Body of pancreas (tissue), 4 donors: Measurements from ENCODE around the gene CENPU.

Experiments
- POLR2A ChIP-seq, 3 donors: fragments of 450-650 bp; IDR thresholded peaks; one replicate each; pipeline ENCODE4 v1.6.1; 2016; ENCODE audit warnings: antibody characterized with exemption in 3 of 3, mild to moderate bottlenecking in 2 of 3
- TF ChIP-seq, protein P1 (sequence below), 7 experiments: fragments of 450-650 bp in 4 of 7; fragments of 200-600 bp in 3 of 7; sonication (generic) in 3 of 7; IDR thresholded peaks; one replicate each; pipeline ENCODE4 v1.5.1; 2016 to 2019; ENCODE audit warnings: antibody characterized with exemption in 7 of 7

DNA sequence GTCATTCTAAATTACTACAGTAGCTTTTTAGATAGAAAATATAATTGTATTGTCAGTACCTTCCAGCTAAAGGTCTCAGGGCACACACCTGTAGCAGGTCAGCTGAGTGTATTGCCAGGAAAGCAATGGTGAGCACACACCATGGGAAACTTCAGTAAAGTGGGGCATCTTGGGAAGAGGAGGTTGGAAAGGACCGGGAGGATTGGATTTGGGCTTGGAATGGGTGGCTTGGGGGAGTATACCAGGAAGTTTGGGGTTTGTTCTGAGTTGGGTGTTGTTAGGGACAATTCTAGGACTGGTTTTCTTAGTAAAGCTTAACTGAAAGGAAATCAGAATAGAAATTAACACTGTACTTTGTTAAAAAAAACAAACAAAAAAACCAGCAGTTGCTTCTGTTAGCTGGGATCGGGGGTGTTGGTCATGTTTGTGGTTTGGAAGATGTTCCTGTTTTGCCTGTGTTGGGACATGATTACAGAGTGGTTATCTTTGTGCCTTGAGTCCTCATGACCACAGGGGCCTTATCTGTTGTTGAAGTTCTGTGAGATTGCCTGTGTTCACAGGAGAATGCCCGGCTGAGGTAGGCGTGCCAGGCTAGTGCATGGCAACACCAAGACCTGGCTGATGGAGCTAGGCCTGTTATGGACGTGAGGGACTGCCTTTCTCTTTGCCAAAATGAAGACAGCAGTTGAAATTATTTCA is 49.3 kb downstream of the CENPU start:
- TF ChIP-seq, protein P1, sequence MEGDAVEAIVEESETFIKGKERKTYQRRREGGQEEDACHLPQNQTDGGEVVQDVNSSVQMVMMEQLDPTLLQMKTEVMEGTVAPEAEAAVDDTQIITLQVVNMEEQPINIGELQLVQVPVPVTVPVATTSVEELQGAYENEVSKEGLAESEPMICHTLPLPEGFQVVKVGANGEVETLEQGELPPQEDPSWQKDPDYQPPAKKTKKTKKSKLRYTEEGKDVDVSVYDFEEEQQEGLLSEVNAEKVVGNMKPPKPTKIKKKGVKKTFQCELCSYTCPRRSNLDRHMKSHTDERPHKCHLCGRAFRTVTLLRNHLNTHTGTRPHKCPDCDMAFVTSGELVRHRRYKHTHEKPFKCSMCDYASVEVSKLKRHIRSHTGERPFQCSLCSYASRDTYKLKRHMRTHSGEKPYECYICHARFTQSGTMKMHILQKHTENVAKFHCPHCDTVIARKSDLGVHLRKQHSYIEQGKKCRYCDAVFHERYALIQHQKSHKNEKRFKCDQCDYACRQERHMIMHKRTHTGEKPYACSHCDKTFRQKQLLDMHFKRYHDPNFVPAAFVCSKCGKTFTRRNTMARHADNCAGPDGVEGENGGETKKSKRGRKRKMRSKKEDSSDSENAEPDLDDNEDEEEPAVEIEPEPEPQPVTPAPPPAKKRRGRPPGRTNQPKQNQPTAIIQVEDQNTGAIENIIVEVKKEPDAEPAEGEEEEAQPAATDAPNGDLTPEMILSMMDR (IDR thresholded peaks at IDR 0.05) = no peak
- TF ChIP-seq POLR2A (IDR thresholded peaks at IDR 0.05) = no peak
